Activated CD4-positive, alpha-beta T cell treated with anti-CD3 and anti-CD28 coated beads, Interleukin-2, amount 50 U/mL, for 24 hours (primary cell): ENCODE results near the gene GNG2.

ENCODE experiments used
- DNase-seq, 2 donors: peaks; one replicate each; pipeline ENCODE4 v3.0.0-alpha.2; 2020; ENCODE audit warnings: low read depth in 1 of 2, low spot score in 1 of 2

Gene GNG2

GRCh38 chr14:51989293-51990234 lies 129.2 kb downstream of the GNG2 start, which contains the start of gene RTRAF:
RTRAF (plus strand) TSS chr14:51989546; CDS start chr14:51989640, 94 bp downstream.
- DNase-seq = peak; percentile 71 to 87

GRCh38 chr14:51990488-51990887 lies 130.1 kb downstream of the GNG2 start:
- no peak for DNase-seq

- DNase-seq = no peak
These were observed 133.0 kb downstream of the GNG2 start for GRCh38 chr14:51993285-51993920.

- DNase-seq = no peak
These were observed 135.8 kb downstream of the GNG2 start for GRCh38 chr14:51996148-51996746.

GRCh38 chr14:51998348-51998747 lies 137.9 kb downstream of the GNG2 start:
- no peak for DNase-seq

GRCh38 chr14:51999084-51999483 lies 138.7 kb downstream of the GNG2 start:
- no peak for DNase-seq

GRCh38 chr14:52000019-52000582 lies 139.7 kb downstream of the GNG2 start:
- no peak for DNase-seq

GRCh38 chr14:52000696-52001095 lies 140.3 kb downstream of the GNG2 start:
- no peak for DNase-seq

- no peak for DNase-seq
These were observed 142.1 kb downstream of the GNG2 start for GRCh38 chr14:52002542-52002941.

GRCh38 chr14:52003324-52003723 lies 142.9 kb downstream of the GNG2 start:
- DNase-seq = no peak

GRCh38 chr14:52005625-52006024 lies 145.2 kb downstream of the GNG2 start:
- no peak for DNase-seq

- no peak for DNase-seq
These were observed 145.9 kb downstream of the GNG2 start for GRCh38 chr14:52006361-52006760.

GRCh38 chr14:52007211-52007610 lies 146.8 kb downstream of the GNG2 start:
- no peak for DNase-seq

GRCh38 chr14:52007637-52008036 lies 147.2 kb downstream of the GNG2 start:
- no peak for DNase-seq

GRCh38 chr14:52008136-52008535 lies 147.7 kb downstream of the GNG2 start:
- DNase-seq = no peak

- DNase-seq = no peak
These were observed 149.8 kb downstream of the GNG2 start for GRCh38 chr14:52010173-52010693.

GRCh38 chr14:52011523-52011922 lies 151.1 kb downstream of the GNG2 start:
- no peak for DNase-seq

- no peak for DNase-seq
These were observed 152.2 kb downstream of the GNG2 start for GRCh38 chr14:52012635-52013034.

GRCh38 chr14:52013984-52014600 lies 153.7 kb downstream of the GNG2 start:
- no peak for DNase-seq

GRCh38 chr14:52014601-52015267 lies 154.3 kb downstream of the GNG2 start:
- no peak for DNase-seq
